GM21526 (cell line): ENCODE measurements around the gene DNAJB6.

ENCODE experiments used
- ATAC-seq: cut with Tn5 transposase; IDR thresholded peaks from one replicate; pipeline ENCODE4 v1.9.1; 2021; ENCODE audit warnings: moderate library complexity; ENCODE audit not compliant: unreplicated experiment, low FRiP score

Gene DNAJB6

DNA sequence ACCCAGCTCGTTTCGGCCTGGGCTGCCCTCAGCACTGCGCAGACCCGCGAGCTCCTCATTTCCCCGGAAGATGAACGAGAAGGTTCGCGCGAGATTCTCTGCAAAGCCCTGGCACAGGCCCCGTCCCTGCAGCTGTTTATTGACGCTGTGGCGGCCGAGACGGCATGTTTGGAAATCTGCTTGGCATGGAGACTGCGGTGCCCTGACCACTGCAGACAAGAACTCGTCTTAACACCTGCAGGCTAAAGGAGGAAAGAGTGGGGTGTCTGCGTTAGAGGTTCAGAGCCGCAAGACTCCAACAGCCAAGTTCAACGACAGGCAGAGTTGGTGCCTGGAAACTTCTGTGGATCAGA, 125.6 kb downstream of the DNAJB6 start:
- ATAC-seq: no peak

DNA sequence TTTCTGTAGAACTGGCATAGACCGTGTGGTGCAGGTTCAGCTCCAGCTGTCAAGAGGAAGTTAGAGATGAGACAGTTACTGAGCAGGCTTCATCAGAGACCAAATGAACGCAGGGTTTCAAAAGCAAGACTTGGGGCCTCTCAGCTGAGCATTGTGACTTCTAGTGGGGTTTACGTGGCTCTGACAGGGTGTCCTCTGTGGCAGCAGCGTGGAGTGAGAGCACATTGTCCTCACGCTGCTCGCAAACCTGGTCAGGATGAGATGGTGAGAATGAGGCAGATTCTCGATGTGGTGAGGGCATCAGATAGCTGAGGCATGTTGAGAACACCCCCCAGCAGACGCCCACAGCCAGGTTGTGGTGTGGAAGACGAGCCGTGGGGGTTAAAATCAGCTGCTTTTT, 126.0 kb downstream of the DNAJB6 start:
- no peak for ATAC-seq

DNA sequence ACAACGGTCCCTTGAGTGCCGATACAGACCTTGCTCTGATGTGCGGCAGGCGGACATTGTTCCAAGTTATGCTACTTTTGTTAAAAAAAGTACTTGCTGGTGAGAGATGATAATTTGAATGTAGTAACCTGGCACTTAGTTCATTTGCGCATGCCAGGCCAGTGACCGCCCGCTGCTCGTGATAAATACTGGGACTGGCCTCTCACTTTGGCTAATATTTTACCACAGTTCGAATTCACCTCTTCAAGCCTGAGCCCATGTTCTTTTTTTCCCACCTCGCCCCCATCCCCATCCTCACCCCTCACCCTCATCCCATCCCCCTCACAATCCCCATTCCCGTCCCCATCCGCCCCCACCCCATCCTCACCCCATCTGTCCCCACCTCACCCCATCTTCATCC, 126.4 kb downstream of the DNAJB6 start:
- no peak for ATAC-seq

DNA sequence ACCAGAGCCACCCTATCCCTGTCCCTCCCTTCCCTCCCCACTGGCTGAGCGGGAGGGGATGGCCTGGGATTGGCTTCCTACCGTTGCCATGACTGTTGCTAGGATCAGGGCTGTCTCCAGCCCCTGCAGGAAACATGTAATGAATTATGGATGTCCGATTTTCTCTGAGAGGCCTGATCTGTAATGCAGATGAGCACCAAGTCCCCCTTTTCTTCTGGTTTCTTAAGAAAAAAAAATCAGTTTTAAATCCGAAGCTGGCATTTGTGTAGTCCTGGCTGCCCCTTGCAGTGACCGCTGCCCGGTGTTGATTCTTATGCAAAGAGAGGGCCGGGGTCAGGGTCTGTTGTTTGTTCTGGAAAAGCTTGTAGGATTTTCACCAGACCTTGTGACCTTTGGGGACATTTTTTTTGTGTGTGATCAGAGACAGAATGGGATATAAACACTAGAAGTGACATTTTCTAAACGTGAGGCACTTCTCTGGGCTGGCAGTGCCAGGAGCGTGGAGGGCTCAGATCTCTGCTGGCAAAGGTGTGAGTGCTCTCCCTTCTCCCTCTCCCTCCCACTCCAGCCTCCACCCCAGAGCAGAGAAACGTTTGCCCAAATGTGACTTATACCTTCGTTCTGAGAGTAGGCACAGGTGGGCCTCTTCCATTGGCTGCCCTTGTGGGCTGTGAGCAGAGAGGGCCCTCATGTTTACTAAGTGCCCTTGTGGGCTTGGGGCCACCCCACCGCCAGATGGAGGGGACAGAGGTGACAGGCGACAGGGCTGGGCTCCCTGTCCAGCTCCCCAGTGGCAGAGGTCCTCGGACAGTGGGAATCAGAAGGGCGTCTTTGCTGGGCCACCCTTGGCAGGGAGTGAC, 127.5 kb downstream of the DNAJB6 start:
- ATAC-seq: no peak

DNA sequence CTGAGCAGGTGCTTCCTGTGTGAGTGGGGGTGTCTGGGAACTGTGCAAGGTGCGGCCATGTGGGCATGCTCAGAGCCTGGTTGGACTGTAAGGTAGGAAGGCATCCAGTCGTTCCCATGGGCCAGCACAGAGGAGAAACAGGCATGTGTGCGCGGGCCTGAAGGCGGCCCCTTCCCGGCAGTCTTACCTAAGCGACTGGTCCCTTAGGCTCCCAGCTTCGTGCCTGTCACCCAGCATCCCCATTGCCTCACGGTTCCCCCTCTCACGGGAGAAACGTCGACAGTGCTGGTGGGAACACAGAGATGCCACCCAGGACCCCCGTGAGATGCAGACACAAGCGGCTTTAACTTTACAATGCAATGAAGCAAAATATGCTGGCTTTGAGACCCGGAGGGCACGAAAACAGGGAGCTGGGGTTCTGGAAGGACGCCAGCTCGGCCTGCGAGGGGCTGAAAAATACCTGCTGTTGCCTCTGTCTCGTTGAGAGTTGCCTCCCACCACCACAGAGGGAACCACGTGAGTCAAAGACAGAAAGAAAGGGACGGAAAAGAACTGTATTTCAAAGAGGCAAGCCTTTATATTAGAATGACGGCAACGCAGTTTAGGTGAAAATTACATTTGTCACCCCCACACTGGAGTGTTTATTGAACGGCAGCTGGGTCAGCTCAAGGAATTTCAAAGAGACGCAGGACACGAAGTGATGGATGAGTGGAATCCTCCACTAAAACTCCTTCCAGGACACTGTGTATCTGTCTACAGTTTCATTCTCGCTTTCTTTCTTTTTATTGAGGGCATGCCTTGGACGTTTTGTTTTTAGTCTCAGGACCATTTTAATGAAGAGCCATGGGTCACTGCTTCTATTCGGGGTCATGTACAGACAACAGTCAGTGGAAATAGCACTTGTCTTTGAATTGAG, 128.4 kb downstream of the DNAJB6 start:
- ATAC-seq: no peak

DNA sequence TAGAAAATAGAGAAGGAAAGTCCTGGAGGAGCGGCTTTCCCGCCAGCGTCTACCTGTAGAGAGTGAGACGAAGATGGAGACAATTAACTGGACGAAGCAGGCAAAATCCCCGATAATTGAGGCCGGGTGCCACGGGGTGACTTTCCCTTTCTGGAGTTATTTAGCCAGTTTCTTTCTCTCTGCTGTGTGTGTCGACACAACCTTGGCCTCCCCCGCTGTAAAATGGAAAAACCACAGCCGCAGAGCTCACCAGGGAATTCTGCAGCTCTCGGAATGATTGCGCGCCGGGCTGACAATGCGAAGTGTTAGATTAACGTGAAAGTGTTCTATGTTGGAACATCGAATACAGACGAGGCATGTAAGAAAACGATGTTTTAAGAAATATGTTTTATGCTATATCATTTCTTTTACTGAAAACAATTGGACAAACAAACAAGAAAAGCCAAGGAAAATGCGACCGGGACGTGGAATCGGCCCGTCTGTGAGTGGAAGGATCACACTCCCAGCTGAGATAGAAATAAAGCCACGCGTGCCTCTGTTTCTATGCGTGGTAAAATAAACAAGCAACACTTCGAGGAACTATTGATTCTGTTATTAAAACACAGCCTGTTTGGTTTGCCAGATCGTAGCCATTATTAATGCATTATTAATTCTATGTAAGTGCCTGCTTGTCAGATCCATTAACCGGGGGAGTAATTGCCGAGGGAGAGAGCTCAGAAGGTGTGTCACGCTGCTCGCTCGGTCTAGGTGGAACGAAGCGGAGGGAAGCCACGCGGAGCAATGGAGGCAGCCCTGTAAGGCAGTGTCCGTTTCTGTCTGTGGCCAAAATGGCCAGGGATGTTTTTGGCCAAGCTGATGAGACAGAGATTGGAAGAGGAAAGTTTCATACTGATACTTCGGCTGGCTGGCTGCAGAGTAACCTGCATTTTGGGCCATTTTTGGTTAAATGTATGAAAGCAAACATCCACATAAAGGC, 129.4 kb downstream of the DNAJB6 start:
- ATAC-seq: no peak

DNA sequence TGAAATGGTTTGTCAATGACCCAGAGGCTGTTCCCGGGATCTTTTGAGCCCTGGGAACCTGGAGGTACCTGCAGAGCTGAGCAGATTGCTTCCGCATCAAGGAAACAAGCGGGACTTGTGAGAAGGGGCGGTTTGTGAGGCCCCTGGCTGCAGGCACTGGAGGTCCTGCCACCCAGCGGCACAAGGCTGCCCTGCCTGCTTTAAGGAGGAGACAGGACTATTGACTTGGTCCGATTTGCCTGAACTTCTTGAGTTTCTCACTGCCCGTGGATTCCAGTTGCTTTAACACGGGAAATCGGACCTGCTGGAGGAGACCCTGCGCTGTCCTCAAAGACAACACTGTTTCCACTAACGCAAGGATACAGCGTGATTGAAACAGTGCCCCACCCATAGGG, 130.1 kb downstream of the DNAJB6 start:
- ATAC-seq: no peak
